GM12801 (cell line): ENCODE data around the gene CHST11.

Experiments
- TF ChIP-seq, protein P1 (sequence below): IDR thresholded peaks from one replicate; pipeline ENCODE4 v1.5.1; 2011; ENCODE audit warnings: control low read depth; ENCODE audit not compliant: insufficient read length; ENCODE audit errors: extremely low read depth

The CHST11 gene

DNA sequence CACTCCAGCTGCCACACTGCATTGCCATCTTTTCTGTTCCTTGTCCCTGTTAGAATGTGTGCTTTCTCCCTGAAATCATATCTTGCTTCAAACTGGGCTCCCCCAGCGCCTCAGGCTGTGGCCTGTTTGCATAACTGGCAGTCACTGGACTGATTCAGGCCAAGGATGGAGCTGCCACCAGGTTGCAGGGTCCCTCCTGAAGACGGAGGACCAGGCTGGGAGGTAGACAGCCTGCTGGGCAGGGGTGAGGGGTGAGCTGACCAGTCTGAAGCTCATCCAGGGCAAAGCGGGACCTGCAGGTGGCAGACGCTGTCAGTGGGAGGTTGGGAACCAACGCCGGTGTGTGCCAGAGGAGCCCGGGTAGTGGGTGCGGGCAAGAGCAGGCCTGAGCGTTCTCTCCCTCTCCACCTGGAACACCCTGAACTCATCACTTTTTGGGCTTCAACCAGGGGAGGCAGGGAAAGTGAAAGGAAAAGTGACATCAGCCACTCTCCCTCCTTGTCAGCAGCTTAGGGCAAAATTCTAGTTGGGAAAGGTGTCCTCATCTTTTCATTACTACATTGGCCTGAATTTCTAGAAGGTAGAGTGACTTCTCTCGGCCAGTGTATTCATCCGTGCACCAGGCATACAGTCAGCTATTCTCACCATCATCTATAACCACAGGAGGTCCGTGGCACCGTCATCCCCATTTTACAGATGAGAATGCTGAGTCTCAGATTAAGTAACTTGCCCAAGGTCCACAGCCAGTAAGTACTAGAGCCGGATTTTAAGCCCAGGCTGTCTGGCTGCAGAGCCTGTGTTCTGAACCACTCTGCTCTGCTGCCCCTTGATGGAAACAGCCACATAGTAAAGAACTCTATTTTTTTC lies 282.3 kb downstream of the CHST11 start:
- TF ChIP-seq, protein P1, sequence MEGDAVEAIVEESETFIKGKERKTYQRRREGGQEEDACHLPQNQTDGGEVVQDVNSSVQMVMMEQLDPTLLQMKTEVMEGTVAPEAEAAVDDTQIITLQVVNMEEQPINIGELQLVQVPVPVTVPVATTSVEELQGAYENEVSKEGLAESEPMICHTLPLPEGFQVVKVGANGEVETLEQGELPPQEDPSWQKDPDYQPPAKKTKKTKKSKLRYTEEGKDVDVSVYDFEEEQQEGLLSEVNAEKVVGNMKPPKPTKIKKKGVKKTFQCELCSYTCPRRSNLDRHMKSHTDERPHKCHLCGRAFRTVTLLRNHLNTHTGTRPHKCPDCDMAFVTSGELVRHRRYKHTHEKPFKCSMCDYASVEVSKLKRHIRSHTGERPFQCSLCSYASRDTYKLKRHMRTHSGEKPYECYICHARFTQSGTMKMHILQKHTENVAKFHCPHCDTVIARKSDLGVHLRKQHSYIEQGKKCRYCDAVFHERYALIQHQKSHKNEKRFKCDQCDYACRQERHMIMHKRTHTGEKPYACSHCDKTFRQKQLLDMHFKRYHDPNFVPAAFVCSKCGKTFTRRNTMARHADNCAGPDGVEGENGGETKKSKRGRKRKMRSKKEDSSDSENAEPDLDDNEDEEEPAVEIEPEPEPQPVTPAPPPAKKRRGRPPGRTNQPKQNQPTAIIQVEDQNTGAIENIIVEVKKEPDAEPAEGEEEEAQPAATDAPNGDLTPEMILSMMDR, result no peak

DNA sequence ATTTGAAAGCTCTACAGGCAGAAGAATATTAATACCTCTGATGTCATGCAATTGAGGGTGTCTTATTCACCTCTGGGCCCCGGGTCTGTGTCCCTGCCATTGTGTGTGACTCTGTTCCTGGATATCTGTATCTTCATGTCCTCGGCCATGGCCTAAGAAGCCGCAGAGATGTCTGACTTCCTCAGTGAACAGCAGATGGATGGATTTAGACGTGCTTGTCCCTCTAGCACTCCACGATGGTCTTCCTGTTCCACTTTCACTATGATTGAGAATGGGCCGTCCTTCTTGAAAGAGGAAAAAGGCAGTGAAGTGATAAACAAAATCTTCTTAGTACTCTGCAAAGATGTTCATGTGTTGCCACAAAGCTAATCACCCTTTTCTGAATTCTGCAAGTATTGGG lies 283.9 kb downstream of the CHST11 start:
- TF ChIP-seq, protein P1, result no peak

DNA sequence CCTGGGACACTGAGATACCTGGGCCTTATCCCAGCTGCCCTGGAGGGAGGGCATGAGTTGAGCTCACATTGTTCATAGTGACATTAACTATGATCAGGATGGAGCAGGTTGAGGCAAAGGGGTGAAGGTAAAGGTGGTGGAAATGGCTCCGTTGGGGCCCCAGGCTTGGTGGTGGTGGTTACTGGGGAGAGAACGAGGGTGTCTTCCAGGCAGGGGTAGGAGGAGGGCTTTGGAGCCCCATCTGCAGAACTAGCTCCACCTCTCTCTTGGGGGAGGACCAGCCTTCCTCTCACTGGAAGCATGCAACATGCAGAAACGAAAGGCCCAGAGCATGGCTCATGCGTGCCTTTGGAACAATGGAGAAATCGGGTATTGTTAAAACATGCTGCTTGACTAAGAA lies 284.3 kb downstream of the CHST11 start:
- TF ChIP-seq, protein P1, result no peak

DNA sequence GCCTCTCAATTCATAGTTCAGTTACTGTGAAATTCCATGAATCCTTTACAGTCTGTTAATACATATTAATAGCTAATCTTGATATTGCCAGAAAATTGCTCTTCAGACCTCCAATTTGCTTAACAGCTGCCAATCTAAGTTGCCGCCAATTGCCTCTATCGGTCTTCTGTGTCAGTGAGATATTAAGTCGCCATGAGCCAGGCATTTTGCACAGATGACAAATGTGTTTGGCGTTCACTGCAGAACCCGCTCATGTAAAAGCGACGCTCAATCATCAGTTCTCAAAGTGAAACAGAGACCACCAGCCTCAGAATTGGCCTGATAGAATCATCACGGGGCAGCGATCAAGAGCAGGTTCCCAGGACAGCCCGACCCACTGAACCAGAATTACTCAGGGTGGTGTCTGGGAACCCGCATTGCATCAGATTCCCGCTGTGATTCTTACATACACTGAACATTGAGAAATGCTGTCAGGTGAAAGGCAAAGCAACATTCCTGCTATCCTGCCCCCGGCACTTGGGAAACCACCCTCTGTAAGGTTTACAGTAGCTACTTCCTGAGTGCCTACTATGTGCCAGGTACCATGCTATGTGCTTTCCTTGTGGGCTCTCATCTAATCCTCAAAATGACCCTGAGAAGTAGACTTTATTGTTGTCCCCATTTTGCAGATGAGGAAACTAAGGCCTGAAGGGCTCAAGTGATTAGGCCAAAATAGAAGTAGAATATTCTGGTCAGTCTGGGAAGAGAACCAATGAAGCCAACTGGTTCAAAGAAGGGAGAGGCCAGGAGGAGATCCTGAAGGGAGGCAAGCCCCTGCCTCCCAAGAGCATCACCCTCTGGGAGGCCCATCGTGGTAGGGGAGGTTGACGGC lies 285.0 kb downstream of the CHST11 start:
- TF ChIP-seq, protein P1, result no peak

DNA sequence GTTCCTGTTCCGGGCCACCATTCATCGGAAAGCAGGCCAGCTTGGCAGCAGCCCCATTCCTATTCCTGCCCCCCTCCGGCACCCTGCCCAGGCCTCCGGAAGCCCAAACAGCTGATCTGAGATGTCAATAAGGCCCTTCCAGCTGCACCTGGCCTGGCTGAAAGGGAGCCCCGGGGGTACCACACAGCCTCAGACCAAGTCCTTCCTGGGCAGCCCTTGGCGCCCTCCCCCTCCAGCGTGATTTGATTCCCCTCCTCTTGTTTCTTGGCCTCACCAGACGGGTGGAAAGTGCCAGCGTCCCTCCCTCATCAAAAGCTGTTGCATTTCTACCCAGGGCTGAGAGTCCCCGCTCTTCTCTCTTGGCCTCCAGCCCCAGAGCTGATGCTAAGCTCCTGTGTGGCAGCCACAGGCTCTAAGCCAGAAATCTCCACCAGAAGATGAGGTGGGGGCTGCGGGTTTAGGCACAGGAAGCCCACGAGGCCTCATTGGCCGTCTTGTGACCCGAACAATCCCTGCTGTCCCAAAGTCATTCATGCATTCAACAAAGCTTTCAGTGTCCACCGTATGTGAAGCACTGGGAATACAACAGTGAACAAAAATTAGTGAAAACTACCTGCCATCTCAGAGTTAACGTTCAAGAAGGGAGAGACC lies 285.9 kb downstream of the CHST11 start:
- TF ChIP-seq, protein P1, result no peak

DNA sequence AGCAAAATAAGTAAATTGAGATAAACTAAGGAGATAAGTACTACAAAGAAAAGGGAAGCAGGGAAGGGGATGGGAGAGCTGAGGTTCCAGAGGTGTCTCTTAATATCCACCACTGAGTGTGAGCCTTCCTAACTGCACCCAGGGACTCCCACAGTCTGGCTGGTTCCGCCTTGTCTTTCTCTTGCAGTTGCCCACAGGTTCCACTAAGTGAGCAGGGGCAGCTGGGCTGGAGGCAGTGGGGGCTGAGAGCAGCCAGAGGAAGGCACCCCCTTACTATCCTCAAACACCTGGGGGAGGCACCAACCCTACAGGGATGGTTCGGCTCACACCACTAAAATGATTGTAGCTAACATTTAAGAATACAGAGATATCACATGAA lies 286.4 kb downstream of the CHST11 start:
- TF ChIP-seq, protein P1, result no peak
